Stromal cell of bone marrow (primary cell): Measurements from ENCODE around the gene PAPPA2.
"Not testable (repeated sequence)": the region's sequence is repeated elsewhere in the genome, so short reads cannot be mapped to it uniquely, and the experiment has no call there.

ENCODE experiments used
- DNase-seq: peaks from one replicate; pipeline ENCODE4 v3.0.0-alpha.2; 2012; ENCODE audit warnings: low read depth

PAPPA2 gene

GRCh38 chr1:176694713-176695112, 231.7 kb downstream of the PAPPA2 start:
- no peak for DNase-seq

- DNase-seq, result no peak
Measured at GRCh38 chr1:176696109-176696508, 233.1 kb downstream of the PAPPA2 start.

GRCh38 chr1:176696689-176697088, 233.7 kb downstream of the PAPPA2 start:
- no peak for DNase-seq

- DNase-seq, result no peak
Measured at GRCh38 chr1:176699821-176700220, 236.8 kb downstream of the PAPPA2 start.

GRCh38 chr1:176701151-176701866, 238.3 kb downstream of the PAPPA2 start:
- no peak for DNase-seq

GRCh38 chr1:176702901-176703300, 239.9 kb downstream of the PAPPA2 start:
- DNase-seq, result no peak

- DNase-seq, result no peak
Measured at GRCh38 chr1:176705585-176705984, 242.6 kb downstream of the PAPPA2 start.

- DNase-seq, result no peak
Measured at GRCh38 chr1:176717066-176717750, 254.2 kb downstream of the PAPPA2 start.

- peak; percentile 10 for DNase-seq
Measured at GRCh38 chr1:176719447-176719846, 256.5 kb downstream of the PAPPA2 start.

GRCh38 chr1:176720838-176721237, 257.9 kb downstream of the PAPPA2 start:
- DNase-seq, result no peak

GRCh38 chr1:176733661-176734060, 270.7 kb downstream of the PAPPA2 start:
- DNase-seq, result no peak

GRCh38 chr1:176735201-176735600, 272.2 kb downstream of the PAPPA2 start:
- DNase-seq, result no peak

GRCh38 chr1:176736015-176736414, 273.0 kb downstream of the PAPPA2 start:
- DNase-seq, result no peak

- no peak for DNase-seq
Measured at GRCh38 chr1:176741181-176741580, 278.2 kb downstream of the PAPPA2 start.

GRCh38 chr1:176742322-176742721, 279.3 kb downstream of the PAPPA2 start:
- no peak for DNase-seq

- DNase-seq, result no peak
Measured at GRCh38 chr1:176744142-176744541, 281.2 kb downstream of the PAPPA2 start.

GRCh38 chr1:176745945-176746344, 283.0 kb downstream of the PAPPA2 start:
- DNase-seq, result peak; percentile 3

- DNase-seq, result no peak
Measured at GRCh38 chr1:176752505-176752904, 289.5 kb downstream of the PAPPA2 start.

- no peak for DNase-seq
Measured at GRCh38 chr1:176754676-176755075, 291.7 kb downstream of the PAPPA2 start.

GRCh38 chr1:176756817-176757216, 293.8 kb downstream of the PAPPA2 start:
- DNase-seq, result not testable (repeated sequence)

- no peak for DNase-seq
Measured at GRCh38 chr1:176765608-176766007, 302.6 kb downstream of the PAPPA2 start.

GRCh38 chr1:176766779-176767178, 303.8 kb downstream of the PAPPA2 start:
- no peak for DNase-seq

- DNase-seq, result no peak
Measured at GRCh38 chr1:176767714-176768136, 304.8 kb downstream of the PAPPA2 start.

- no peak for DNase-seq
Measured at GRCh38 chr1:176768532-176768931, 305.6 kb downstream of the PAPPA2 start.
